Effector CD4-positive, alpha-beta T cell (primary cell): Measurements from ENCODE around the gene CLPTM1L.
"Not testable (repeated sequence)": the region's sequence is repeated elsewhere in the genome, so short reads cannot be mapped to it uniquely, and the experiment has no call there.

Experiments used
- DNase-seq: peaks from one replicate; pipeline ENCODE4 v3.0.0-alpha.2; 2020

The CLPTM1L gene

DNA sequence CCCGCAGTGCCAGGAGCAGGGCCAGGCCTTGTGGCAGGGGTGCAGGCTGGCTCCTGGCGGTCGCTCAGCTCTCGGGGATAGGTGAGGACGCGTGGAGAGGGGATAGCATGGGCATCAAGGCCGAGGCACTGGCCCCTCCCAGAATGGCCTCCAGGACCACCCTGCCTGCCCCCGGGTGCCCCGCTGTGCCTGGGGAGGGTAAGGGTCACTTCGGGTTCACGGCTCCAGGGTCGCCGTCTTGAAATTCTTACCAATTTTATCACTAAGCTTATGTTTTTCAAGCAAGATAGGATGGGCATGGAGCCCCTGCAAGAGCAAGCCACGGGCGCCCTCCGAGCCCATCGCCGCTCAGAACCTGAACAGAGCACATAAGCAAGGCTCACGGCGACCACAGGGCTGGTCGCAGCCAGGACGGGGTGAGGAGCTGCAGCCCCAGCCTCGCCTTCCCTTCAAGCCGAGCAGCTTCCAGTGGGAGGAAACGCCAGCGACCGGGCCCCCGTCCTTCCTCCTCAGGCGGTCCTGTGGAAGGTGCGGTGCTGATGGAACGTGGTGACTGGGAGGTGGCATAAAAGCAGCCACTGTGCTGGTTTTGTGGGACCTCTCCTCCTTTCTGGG lies 14.2 kb upstream of the CLPTM1L start:
- no peak for DNase-seq

DNA sequence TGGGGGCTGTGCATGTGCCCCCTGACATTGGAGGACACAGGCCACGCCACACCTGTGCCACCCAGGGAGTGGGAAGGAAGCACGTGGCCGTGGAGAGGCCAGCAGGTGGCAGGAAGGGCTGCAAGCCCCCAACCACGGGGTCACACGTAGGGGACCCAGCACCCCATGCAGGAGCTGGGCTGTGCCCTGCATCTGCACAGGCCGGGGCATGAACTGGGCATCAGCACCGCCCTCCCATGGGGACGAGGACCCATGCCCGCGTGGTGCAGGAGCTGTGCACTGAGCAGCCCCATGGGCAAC lies 13.8 kb upstream of the CLPTM1L start:
- DNase-seq: no peak

DNA sequence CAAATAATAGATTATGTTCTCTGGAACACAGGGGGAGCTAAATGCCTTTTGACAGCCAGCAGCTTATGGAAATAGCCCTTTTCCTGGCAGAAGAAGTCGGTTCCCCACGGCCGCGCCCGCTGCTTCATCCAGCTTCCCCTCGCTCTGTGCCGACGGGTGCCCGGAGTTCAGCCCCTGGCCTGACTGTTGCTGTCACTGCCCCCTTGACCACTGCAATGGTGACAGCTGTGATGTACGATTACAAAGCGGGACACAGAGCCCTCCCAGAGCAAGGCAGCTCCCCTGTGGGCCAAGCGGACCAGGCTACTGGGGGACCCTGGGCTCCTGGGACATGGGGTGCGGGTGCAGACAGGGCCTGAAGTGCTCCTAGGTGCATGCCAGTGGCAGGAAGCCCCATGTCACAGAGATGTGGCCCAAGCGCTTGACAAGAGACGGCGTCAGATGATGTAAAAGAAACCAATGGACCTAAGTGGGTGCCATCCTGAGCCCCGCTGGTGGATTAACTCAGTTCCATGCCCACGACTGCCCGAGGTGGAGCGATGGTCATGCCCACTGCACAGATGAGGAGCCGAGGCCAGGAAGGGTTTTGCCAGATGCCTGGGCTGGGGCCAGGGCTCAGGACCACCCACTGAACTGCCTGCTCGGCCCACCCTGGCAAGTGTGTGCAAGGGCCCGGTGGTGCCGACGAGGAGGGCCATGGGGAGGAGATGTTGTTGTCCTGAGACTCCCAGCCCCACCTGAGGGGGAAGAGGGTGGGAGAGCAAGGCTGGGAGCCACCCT lies 13.2 kb upstream of the CLPTM1L start:
- DNase-seq: no peak

DNA sequence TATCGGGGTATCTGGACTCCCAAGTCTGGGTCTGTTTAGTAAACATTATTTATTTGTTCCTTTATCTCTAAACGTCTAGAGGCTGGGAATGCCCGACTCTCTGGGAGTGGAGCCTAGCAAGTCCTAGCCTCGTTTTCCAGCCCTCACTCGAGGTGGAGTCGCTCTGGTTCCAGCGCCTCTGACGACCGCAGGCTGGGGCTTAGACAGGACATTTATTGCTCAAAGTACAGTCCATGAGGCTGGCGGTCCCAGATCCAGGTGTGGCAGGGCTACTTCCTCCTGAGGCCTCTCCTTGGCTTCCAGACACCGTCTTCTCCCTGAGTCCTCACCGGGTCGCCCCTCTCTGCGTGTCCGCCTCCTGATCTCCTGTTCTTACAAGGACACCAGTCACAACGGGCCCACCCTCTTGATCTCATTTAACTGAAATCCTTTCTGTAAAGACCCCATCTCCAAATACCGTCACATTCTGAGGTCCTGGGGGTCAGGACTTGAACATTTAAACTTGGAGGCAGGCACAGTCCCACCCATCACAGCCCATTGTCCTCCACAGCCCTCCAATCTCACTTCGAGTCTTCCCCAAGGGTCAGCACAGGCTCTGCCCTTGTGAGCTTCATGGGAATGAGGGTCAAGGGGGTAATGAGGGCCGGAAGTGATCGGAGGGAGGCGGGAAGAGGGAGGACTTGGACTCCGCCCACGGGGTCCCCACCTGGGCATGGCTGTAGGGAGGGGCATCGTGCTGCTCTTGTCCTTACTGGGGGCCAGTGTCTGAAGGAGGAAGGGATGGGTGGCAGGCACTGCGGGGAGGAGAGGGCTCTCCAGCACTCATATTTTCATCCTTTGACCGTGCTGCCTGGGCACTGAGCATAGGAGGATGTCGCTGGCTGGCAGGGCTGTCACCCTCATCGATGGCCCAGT lies 12.2 kb upstream of the CLPTM1L start:
- DNase-seq: no peak

DNA sequence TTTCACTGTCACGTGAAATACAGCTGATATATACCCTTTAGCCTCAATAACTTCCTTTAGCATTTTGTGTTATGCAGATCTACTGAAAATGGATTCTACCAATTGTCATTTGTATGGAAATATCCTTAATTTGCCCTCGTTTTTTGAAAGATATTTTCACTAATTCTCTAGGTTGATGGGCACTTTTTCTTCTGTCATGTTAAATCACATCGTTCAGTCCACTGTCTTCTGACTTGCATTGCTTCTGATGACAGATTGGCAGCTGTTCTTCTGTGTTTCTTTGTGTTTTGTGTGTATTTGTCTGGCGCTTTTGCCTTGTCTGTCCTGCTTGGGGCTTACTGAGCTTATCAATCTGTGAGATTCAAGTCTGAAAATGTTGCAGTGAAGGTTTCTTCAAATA lies 9.7 kb upstream of the CLPTM1L start:
- no peak for DNase-seq

GRCh38 chr5:1352231-1353219 lies 7.6 kb upstream of the CLPTM1L start:
- DNase-seq: no peak

DNA sequence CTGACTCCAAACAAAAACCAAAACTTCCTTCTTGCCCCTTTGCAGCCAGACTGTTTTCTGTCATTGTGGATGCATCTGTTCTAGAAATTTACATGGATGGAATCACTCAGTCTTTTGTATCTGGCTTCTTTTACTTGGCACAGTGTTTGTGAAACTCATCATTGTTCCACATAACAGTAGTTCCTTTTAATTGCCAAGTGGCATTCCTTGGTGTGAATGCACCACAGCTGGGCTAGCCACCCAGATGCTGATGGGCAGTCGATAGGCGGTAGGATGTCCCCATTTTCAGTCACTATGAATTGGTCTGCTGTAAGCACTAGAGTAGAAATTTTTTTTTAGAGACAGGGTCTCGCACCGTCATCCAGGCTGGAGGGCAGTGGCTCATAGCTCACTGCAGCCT lies 6.3 kb upstream of the CLPTM1L start:
- no peak for DNase-seq

DNA sequence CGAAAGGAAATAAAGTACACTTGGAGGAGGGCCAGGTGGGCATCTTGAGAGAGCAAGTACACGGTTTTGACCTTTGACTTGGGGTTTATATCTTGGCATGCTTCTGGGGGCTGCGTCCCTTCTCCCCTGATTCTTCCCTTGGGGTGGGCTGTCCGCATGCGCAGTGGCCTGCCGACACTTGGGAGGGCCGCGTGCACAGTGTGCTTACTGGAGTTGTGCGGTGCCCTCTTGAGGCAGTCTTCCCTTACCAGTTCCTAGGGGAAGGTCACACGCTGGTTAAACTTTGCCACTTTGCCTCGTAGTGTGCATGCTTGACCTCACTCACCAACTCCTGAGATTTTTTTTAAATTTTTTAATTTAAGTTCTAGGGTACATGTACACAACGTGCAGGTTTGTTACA lies 4.3 kb upstream of the CLPTM1L start:
- no peak for DNase-seq

GRCh38 chr5:1348986-1349245 lies 4.0 kb upstream of the CLPTM1L start:
- no peak for DNase-seq

- no peak for DNase-seq
Observed at GRCh38 chr5:1347571-1347970, 2.7 kb upstream of the CLPTM1L start.

DNA sequence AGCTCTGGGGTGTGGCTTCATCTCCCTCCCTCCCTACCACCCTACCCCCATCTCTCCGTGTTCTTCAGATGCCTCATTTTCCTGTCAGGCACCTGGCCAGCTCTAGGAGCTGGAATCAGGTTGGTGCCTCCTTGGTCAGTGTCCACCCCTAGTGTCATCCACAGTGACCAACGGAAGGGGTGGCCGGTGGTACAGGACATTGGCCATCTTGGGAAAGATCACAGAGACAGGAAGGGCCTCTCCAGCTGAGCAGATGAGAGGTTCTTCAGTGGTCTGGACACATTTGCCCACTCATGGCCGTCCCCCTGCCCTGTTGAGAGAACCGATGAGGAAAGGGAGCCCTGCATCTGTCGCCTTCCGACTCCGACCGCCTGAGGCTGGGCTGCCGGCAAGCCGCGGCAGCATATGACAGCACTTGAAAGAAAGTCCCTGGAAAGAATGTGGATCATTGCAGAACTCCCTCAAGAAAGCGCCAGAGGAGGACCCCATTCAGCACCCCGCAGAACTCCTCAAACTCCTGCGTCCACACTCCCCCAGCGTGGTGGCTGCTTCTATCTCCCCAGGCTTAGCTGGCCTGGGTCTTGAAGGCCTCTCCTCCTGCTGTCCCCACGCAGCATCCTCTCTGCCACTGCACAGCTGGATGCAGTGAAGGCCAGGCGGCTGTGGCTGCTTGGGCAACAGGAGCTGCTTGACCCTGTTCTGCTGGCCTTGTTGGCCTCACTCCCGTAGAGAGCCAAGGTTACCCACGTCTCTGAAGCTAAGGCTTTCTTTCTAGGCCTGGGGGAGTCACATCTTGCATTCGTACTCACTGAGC lies 1.9 kb upstream of the CLPTM1L start:
- DNase-seq: no peak

GRCh38 chr5:1345876-1346626 lies 1.2 kb upstream of the CLPTM1L start:
- no peak for DNase-seq

- DNase-seq: no peak
Observed at GRCh38 chr5:1343931-1344901, 683 bp downstream of the CLPTM1L start.

DNA sequence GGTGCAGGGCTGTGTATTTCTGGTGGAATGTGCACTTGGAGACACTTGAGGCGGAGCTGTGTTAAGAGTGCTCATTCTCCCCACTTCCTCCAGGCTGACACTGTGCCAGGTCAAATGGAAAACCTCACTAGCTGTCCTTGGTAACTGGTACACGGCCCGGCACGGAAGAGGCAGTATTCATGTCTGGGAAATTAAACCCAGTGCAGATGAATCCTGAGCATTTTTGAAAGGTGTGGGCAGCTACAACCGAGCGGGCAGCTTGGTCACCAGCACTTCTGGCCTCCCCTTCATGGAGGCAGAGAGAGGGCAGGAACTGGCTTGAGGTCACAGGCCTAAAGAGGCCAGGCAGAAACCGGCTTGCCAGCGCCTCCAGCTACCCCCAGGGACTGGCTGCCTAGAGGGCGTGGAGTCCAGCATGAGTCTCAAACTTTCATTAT lies 1.6 kb downstream of the CLPTM1L start:
- DNase-seq: no peak

DNA sequence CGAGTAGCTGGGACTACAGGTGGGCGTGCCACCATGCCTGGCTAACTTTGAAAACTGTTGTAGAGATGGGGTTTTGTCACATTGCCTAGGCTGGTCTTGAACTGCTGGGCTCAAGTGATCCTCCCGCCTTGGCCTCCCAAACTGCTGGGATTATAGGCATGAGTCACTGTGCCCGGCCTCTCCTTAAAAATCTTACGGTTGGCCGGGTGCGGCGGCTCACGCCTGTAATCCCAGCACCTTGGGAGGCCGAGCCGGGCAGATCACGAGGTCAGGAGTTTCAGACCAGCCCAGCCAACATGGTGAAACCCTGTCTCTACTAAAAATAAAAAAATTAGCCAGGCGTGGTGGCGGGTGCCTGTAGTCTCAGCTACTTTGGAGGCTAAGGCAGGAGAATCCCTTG lies 2.2 kb downstream of the CLPTM1L start:
- not testable (repeated sequence) for DNase-seq

DNA sequence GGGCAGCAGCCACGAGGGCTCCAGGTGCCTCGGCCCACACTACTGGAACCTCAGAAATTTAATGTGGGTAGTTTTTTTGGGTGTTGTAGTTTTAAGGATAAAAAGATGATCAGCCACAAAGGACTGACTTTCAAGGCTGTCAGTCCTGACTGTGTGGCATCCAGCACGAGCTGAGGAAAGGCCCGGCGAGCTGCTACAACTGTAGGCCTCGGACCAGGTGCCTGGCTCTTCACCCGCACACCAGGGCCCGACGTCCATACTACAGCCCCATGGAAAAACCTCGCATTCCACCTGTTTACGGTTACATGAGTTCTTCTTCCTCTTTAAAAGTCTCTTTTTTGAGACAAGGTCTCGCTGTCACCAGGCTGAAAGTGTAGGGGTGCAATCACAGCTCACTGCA lies 2.6 kb downstream of the CLPTM1L start:
- DNase-seq: no peak

- DNase-seq: no peak
Observed at GRCh38 chr5:1341863-1342262, 3.0 kb downstream of the CLPTM1L start.

DNA sequence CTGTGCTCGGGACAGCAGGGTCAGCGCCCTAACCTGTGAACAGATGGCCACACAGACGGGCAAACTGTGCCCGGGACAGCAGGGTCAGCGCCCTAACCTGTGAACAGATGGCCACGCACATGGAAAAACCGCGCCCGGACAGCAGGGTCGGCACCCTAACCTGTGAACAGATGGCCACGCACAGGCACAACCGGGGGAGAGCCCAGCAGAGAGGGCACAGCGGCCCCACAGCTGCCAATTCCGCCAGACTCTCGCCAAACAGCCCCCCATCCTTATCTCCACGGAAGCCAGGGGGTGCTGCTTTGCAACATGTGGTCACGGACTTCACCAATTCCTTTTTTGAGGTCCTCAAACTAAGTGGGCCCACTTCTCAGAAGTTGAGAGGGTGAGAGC lies 5.1 kb downstream of the CLPTM1L start:
- not testable (repeated sequence) for DNase-seq

DNA sequence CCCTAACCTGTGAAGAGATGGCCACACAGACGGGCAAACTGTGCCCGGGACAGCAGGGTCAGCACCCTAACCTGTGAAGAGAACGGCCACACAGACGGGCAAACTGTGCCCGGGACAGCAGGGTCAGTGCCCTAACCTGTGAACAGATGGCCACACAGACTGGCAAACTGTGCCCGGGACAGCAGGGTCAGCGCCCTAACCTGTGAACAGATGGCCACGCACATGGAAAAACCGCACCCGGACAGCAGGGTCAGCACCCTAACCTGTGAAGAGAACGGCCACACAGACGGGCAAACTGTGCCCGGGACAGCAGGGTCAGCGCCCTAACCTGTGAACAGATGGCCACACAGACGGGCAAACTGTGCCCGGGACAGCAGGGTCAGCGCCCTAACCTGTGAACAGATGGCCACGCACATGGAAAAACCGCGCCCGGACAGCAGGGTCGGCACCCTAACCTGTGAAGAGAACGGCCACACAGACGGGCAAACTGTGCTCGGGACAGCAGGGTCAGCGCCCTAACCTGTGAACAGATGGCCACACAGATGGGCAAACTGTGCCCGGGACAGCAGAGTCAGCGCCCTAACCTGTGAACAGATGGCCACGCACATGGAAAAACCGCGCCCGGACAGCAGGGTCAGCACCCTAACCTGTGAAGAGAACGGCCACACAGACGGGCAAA lies 5.6 kb downstream of the CLPTM1L start:
- DNase-seq: not testable (repeated sequence)
